GM12891 (cell line): ENCODE measurements around the gene TMEM203.

Experiments
- DNase-seq: peaks from one replicate; pipeline ENCODE4 v3.0.0; 2011; ENCODE audit warnings: low spot score; ENCODE audit not compliant: insufficient read length
- FAIRE-seq: peaks from 2 replicates; lab custom pipeline; 2011; peaks lifted over from hg19 to GRCh38; lab: Jason Lieb, UNC
- PAX5 ChIP-seq: IDR thresholded peaks from 2 replicates; pipeline ENCODE4 v1.6.1; 2011; ENCODE audit warnings: low read length, moderate library complexity, mild to moderate bottlenecking; ENCODE audit not compliant: insufficient read depth, severe bottlenecking
- POLR2A ChIP-seq: IDR thresholded peaks from 2 replicates; pipeline ENCODE4 v1.6.1; 2011; ENCODE audit warnings: low read depth, low read length, control low read depth
- POLR2AphosphoS5 ChIP-seq: IDR thresholded peaks from 2 replicates; pipeline ENCODE4 v1.6.1; 2011; ENCODE audit warnings: low read depth, low read length, control low read depth
- POU2F2 ChIP-seq: IDR thresholded peaks from 2 replicates; pipeline ENCODE4 v1.6.1; 2011; ENCODE audit warnings: low read depth, mild to moderate bottlenecking, control low read depth, low read length, moderate library complexity
- SPI1 ChIP-seq: IDR thresholded peaks from 2 replicates; pipeline ENCODE4 v1.6.1; 2011; ENCODE audit warnings: low read depth, low read length, control low read depth
- TAF1 ChIP-seq: IDR thresholded peaks from 2 replicates; pipeline ENCODE4 v1.6.1; 2011; ENCODE audit warnings: low read depth, low read length, control low read depth

Gene TMEM203

GRCh38 chr9:137194388-137194787 lies 11.1 kb downstream of the TMEM203 start:
- no peak for FAIRE-seq
- DNase-seq = no peak
- no peak for TF ChIP-seq POU2F2

DNA sequence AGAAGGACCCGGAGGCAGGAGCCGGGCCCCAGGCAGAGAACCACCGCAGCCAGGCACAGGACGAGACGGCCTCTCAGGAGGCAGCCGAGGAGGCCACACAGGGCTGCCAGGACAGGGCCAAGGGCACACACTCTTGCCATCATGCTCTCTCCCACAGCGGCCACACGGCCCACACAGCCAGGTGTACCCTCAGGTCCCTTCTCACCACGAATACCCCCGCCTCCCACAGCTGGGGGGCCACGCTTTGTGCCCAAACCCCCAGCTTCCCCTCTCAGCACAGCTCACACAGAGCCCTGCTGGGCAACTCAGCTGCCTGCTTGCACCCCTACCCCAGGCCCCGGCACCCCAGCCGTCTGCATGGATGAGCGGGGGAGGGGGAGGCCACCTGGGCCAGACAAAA lies 11.7 kb downstream of the TMEM203 start:
- TF ChIP-seq TAF1 (no peak), PAX5 (no peak), SPI1 (no peak), POLR2A (no peak)
- DNase-seq (no peak), FAIRE-seq (no peak)

DNA sequence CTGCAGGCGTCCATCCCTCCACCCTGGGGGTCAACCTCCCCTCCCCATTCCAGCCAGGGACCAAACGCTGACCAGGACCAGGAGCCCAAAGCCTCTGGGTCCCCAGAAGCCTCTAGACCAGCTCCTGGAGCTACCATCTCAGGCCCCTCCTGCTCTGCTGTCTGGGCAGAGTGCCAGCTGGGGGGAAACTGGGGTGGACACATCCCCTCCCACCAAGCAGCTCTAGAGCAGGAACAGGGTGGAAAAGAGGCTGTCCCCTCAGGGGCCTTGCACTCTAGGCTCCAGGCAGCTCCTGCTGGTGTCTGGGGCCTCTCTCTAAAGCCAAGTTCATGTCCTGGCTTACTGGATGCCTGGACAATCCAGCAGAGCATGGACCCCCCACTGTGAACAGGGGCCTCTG lies 12.6 kb downstream of the TMEM203 start:
- no peak for FAIRE-seq
- TF ChIP-seq POLR2AphosphoS5 (no peak), POU2F2 (no peak), PAX5 (no peak), TAF1 (no peak), SPI1 (no peak), POLR2A (no peak)
- no peak for DNase-seq

DNA sequence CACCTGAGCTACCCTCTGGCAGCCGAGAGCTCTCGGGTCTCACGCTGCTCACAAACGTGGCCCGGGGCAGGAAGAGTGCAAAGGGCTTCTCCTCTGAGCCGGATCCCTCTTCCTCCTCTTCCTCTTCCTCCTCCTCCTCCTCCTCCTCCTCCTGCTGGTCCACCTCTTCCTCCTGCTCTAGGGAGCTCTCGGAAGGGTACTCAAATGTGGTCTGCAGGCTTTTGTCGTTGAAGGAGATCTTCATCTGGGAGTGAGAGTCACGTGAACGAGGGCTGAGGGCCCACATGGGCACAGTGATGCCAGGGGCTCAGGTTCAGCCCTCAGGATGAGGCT lies 13.0 kb downstream of the TMEM203 start:
- DNase-seq = no peak
- TF ChIP-seq TAF1 = no peak
- TF ChIP-seq POLR2A = no peak
- TF ChIP-seq SPI1 = no peak
- TF ChIP-seq PAX5 = no peak
- TF ChIP-seq POLR2AphosphoS5 = no peak
- no peak for TF ChIP-seq POU2F2
- no peak for FAIRE-seq

DNA sequence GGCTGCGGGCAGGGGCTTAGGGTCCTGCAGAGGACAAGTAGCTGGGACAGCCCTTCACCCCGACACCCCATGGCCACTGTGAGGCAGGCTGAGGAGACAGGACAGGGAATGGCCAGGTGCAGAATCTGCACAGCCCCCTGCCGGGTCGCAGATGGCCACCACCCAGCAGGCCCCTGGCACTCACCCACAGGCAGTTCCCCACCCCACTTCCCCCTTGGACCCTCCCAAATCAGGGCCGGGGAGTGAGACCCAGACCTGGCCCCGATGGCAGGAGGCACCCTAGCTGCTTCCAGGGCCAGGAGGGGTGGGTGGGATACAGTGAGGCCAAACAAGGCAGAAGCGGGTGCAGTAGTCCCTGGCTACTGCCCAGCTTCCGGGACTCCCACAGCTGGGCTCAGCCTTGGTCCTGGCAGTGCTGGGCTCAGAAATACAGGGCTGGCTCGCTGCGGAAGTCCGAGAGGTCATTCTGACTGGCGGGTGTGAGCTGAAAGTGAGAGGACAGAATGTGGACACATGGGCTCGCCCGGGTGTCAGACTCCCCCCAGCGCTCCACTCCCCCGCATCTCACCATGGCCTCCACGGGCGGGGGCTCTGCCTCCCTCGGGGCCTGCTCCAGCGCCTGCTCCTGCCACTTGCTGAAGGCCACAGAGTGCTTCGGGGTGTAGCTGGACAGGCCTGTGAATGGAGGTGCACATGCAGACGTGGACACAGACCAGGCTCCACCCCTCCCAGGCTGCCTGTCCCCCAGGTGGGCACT lies 13.6 kb downstream of the TMEM203 start:
- FAIRE-seq = no peak
- TF ChIP-seq POLR2A (no peak), SPI1 (no peak), POLR2AphosphoS5 (no peak), POU2F2 (no peak), TAF1 (no peak), PAX5 (no peak)
- no peak for DNase-seq

DNA sequence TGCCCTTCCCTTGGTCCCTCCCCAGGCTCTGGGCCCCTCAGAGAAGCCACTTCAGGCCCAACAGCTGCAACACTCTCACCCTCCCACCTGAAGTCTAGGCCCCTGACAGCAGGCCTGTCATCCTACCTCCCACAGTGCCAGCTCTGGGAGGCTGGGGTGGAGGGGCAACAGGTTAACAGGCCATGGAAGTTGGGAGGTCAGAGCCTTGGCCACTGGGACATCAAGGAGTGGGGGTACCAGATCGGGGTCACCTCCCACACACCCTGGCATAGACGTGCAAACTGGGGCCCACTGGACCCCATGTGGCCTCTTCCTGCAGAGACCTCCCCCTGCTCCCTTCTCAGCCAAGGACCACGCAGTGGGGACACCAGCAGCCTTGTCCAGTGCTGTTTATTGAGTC lies 14.2 kb downstream of the TMEM203 start:
- DNase-seq (no peak), FAIRE-seq (no peak)

GRCh38 chr9:137190315-137190856 lies 15.1 kb downstream of the TMEM203 start:
- no peak for DNase-seq
- no peak for FAIRE-seq
- TF ChIP-seq POLR2AphosphoS5 (no peak), POLR2A (no peak)

More for the DNA sequence above, 14.2 kb downstream of the TMEM203 start:
- TF ChIP-seq POLR2A (no peak), SPI1 (no peak), PAX5 (no peak), POLR2AphosphoS5 (no peak), TAF1 (no peak), POU2F2 (no peak)

- FAIRE-seq = no peak
- no peak for DNase-seq
- TF ChIP-seq PAX5 (no peak), SPI1 (no peak), POU2F2 (no peak), POLR2AphosphoS5 (no peak), TAF1 (no peak), POLR2A (no peak)
Measured at GRCh38 chr9:137189297-137190295, 15.9 kb downstream of the TMEM203 start.

- FAIRE-seq (peak; percentile 100), DNase-seq (peak; percentile 97)
- TF ChIP-seq POU2F2 (no peak; the same call in 1 of the 2 replicates), SPI1 (no peak), POLR2A (peak; percentile 79), POLR2AphosphoS5 (peak; percentile 84), TAF1 (peak; percentile 79), PAX5 (peak; percentile 46)
Measured at GRCh38 chr9:137188490-137189296, 16.8 kb downstream of the TMEM203 start, which contains the start of the genes ANAPC2 and SSNA1. ANAPC2 (minus strand) TSS chr9:137188560; CDS start chr9:137188532, 28 bp downstream. SSNA1 (plus strand) TSS chr9:137188676; CDS start chr9:137188727, 51 bp downstream.
